Fibroblast of skin of right biceps (primary cell): ENCODE measurements around the gene LRP8.
"Not testable (repeated sequence)": the region's sequence is repeated elsewhere in the genome, so short reads cannot be mapped to it uniquely, and the experiment has no call there.

ENCODE experiments used
- DNase-seq: peaks from one replicate; pipeline ENCODE4 v3.0.0-alpha.2; 2013

The LRP8 gene

GRCh38 chr1:53206083-53206685, 121.7 kb downstream of the LRP8 start:
- DNase-seq: not testable (repeated sequence)

GRCh38 chr1:53205496-53205895, 122.4 kb downstream of the LRP8 start:
- not testable (repeated sequence) for DNase-seq

GRCh38 chr1:53203466-53203865, 124.4 kb downstream of the LRP8 start:
- no peak for DNase-seq

GRCh38 chr1:53198241-53198651, 129.6 kb downstream of the LRP8 start:
- DNase-seq: peak; percentile 59

- peak; percentile 34 for DNase-seq
Observed at GRCh38 chr1:53197291-53198200, 130.3 kb downstream of the LRP8 start.

DNA sequence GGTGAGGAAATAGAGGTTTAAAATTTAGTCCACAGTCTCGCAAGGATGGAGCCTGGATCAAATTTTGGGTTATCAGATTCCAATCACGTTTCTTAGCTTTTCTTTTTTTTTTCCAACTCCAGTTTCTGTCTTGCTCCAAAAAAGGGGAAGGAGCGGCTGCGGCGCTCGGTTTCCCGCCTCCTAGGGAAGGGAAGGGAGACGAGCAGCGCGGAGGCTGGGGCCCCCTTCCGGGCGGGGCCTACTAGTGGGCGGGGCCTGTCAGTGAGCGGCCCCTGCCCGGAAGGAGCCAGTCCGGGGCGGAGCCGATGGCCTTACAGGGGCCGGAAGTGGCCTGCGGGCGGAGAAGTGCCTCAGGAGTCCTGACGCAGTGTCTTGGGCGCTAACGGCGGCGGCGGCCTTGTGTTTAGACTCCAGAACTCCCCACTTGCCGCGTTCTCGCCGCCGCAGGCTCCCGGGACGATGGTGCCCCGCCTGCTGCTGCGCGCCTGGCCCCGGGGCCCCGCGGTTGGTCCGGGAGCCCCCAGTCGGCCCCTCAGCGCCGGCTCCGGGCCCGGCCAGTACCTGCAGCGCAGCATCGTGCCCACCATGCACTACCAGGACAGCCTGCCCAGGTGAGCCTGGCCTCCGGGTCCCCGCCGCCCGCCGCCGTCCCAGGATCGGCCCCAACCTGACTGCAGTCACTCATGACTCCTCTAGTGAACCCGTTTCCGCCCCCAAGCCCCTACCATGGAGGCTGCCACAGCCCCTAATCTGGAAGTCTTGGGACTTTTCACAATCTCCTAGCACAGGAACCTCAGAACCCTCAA, 131.2 kb downstream of the LRP8 start, which contains the start of gene CPT2:
Gene CPT2, plus strand, starts transcription at position 340 of the 806 bp plus-strand sequence. Its CDS starts 120 bp downstream, at position 460.
- peak; percentile 94 for DNase-seq

DNA sequence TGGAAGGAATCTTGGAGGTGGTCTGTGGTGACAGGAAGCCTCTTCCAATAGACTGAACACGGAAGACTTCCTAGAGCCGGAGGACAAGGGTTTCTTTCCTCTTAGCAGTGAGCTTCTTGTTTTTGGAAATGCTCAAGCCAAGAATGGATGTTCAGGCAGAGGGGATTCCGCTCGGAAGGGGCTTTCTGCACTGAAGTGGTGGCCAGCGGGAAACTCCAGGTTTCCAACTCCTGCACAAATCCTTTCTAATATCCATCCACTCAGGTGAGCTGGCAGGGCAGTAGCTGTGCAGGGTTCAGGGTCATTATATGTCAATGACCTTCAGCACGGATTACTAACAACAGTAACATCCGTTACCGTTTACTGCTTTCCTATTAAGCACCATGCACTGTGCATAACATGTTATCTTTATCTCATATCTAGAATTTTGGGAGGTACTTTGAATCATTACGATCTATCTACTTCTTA, 131.8 kb downstream of the LRP8 start:
- DNase-seq: no peak

GRCh38 chr1:53195246-53196016, 132.4 kb downstream of the LRP8 start:
- DNase-seq: no peak
